Measurements from ENCODE around the gene SLC6A6. TPM values are rescaled to one million over a fixed set of nuclear protein-coding genes. Genes with fewer than 3 reads are reported as not detected.

SLC6A6 gene
- total and polyA plus RNA-seq, 10 donors = 3.4 to 150 (median 104) TPM

- Histone ChIP-seq H3K27me3 (replicated peaks in 1 of 7) (no peaks in the 10 kb centered on the region), H3K4me1 (peaks cover 0 to 58% (median 14%) of the 10 kb centered on the region in 6 donors), H3K27ac (no peak overlapping the region), H3K36me3 (no peaks in the 10 kb centered on the region), H3K4me3 (no peak overlapping the region), H3K9me3 (no peaks in the 10 kb centered on the region)
- WGBS, 5 donors = 78 to 91% (median 83%) methylated on average over 6 to 7 of the region's 7 CpGs
- no peak for TF ChIP-seq POLR2A (IDR thresholded peaks at IDR 0.05)
- TF ChIP-seq POLR2AphosphoS5 (IDR thresholded peaks at IDR 0.05) = no peak
- no peak for TF ChIP-seq CTCF (IDR thresholded peaks at IDR 0.05 in 8 of 11, conservative IDR thresholded peaks at IDR 0.05 in 3 of 11)
- DNase-seq = no peak
- intact Hi-C loops (cut with DNase I; ENCODE audit: low total_unique reads) = no loop called here
Measured at GRCh38 chr3:14392803-14393319, 9.5 kb upstream of the SLC6A6 start.

GRCh38 chr3:14393440-14394106 lies 8.8 kb upstream of the SLC6A6 start:
- H3K27me3 ChIP-seq (replicated peaks in 1 of 7) = no peaks in the 10 kb centered on the region
- TF ChIP-seq POLR2A (IDR thresholded peaks at IDR 0.05) = no peak
- no peaks in the 10 kb centered on the region for H3K9me3 ChIP-seq
- DNase-seq = no peak
- 81 to 91% (median 87%) methylated on average over 8 to 9 of the region's 9 CpGs for WGBS, 5 donors
- no peak overlapping the region for H3K27ac ChIP-seq
- no peak overlapping the region for H3K4me3 ChIP-seq
- intact Hi-C loops (cut with DNase I; ENCODE audit: low total_unique reads) = no loop called here
- peaks cover 0 to 59% (median 16%) of the 10 kb centered on the region in 6 donors for H3K4me1 ChIP-seq
- H3K36me3 ChIP-seq = no peaks in the 10 kb centered on the region

- no peak for TF ChIP-seq POLR2AphosphoS5 (IDR thresholded peaks at IDR 0.05)
- TF ChIP-seq CTCF (IDR thresholded peaks at IDR 0.05 in 8 of 11, conservative IDR thresholded peaks at IDR 0.05 in 3 of 11) = no peak
- no peak for TF ChIP-seq POLR2A (IDR thresholded peaks at IDR 0.05)
- no peak for DNase-seq
- H3K27ac ChIP-seq = no peak overlapping the region
- H3K9me3 ChIP-seq = no peaks in the 10 kb centered on the region
- 81 to 88% (median 87%) methylated on average over 5 of the region's 5 CpGs for WGBS, 5 donors
- no peak overlapping the region for H3K4me3 ChIP-seq
- intact Hi-C loops (cut with DNase I; ENCODE audit: low total_unique reads) = no loop called here
- H3K4me1 ChIP-seq = peaks cover 0 to 57% (median 19%) of the 10 kb centered on the region in 6 donors
- no peaks in the 10 kb centered on the region for H3K36me3 ChIP-seq
- no peaks in the 10 kb centered on the region for H3K27me3 ChIP-seq (replicated peaks in 1 of 7)
Measured at GRCh38 chr3:14396031-14396692, 6.2 kb upstream of the SLC6A6 start.

GRCh38 chr3:14397046-14397445 lies 5.4 kb upstream of the SLC6A6 start:
- Histone ChIP-seq H3K4me1 (peaks cover 0 to 57% (median 22%) of the 10 kb centered on the region in 6 donors), H3K4me3 (no peak overlapping the region), H3K9me3 (no peaks in the 10 kb centered on the region), H3K27ac (peak overlapping the region in 4 of 8 donors; percentile 34 to 63 (median 46)), H3K36me3 (no peaks in the 10 kb centered on the region), H3K27me3 (replicated peaks in 1 of 7) (no peaks in the 10 kb centered on the region)
- DNase-seq = no peak
- 82 to 94% (median 86%) methylated on average over 4 of the region's 4 CpGs for WGBS, 5 donors
- no peak for TF ChIP-seq POLR2A (IDR thresholded peaks at IDR 0.05)
- TF ChIP-seq POLR2AphosphoS5 (IDR thresholded peaks at IDR 0.05) = no peak
- no peak for TF ChIP-seq CTCF (IDR thresholded peaks at IDR 0.05 in 8 of 11, conservative IDR thresholded peaks at IDR 0.05 in 3 of 11)
- intact Hi-C loops (cut with DNase I; ENCODE audit: low total_unique reads) = no loop called here

Data from spleen (tissue), 11 donors.